Hematopoietic multipotent progenitor cell (in vitro differentiated cells): ENCODE data around the gene NALCN. TPM values are rescaled to one million over a fixed set of nuclear protein-coding genes. Genes with fewer than 3 reads are reported as not detected.

Experiments
- DNase-seq, 3 donors: peaks; one replicate each; pipeline ENCODE4 v3.0.0-alpha.2; 2011 to 2015; ENCODE audit warnings: low read depth in 2 of 3, low spot score in 2 of 3
- total RNA-seq: library from RNA; depleted of rRNA; stranded (reverse); fragments of >200 nt; gene quantifications from one replicate; pipeline ENCODE4 v1.2.3, GENCODE V29; 2012

NALCN gene
- total RNA-seq, 1 donor = not detected

DNA sequence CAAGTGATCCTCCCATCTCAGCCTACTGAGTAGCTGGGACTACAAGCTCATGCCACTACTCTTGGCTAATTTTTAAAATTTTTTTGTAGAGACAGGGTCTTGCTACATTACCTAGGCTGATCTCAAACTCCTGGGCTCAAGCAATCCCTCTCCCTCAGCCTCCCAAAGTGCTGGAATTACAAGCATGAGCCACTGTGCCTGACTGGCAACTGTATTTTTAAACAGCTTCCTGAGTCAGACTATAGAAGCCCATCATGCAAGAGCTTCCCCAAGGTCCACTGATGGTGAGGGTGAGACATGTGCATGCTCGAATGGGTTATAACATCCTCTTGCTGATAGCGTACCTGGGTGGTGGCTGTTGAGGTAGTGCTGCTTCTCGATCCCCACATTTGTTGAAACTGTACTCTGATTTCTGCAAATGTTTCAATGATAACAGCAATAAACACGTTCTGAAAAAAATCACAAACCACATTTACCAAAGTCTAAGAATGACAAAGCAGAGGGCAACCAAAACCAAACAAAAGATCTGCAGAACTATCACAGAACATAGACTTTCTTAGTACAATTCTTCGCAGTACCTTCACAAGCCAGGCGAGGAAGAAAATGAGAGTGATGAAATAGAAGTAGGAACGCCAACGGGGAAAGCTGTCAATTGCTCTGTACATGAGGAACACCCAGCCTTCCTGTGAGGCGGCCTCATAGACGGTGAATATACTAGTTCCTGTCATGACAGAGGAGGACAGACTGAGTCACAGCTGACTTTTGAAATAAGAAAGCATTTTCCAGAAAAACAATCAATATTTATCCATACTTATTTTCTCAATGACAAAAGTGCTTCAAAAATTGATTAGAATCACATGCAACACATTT, 124.4 kb downstream of the NALCN start:
- no peak for DNase-seq

GRCh38 chr13:101291206-101291605, 125.1 kb downstream of the NALCN start:
- DNase-seq = no peak

DNA sequence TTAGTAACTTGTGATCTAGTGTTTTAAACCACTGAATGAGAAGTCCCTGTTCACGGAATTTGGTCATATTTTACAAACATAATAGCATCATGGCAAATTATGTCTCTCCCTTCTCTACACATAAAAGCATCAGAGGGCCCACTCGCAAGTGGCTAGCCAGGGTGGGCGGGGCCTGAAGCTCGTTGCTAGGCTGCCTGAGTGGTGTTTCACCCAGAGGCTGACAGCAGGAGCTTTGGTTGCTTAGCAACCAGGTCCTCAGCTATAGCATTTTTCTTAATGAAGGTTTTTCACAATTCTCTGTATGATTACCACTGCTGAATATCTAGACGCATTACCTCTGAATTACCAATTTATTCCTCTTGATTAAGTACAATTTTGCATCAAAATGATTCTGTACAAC, 126.5 kb downstream of the NALCN start:
- DNase-seq = no peak

DNA sequence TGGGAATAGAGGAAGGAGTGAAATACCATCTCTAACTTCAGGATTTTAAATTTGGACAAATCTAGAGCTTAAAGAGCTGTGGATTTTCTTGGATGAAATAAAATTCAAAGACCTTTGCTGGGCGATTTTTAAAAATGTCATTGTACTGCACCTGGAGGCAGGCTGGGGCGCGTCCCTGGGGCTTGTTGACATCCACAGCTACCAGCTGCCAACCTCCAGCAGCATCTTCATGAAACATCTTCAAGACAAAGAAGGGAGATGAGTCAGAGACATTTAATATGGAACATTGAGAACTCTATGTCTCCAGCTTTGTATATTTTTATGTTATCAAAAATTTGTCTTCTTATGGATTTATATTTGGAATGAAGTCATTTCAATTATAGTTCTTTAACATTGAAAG, 132.5 kb downstream of the NALCN start:
- no peak for DNase-seq

GRCh38 chr13:101272886-101273285, 143.4 kb downstream of the NALCN start:
- DNase-seq = no peak

DNA sequence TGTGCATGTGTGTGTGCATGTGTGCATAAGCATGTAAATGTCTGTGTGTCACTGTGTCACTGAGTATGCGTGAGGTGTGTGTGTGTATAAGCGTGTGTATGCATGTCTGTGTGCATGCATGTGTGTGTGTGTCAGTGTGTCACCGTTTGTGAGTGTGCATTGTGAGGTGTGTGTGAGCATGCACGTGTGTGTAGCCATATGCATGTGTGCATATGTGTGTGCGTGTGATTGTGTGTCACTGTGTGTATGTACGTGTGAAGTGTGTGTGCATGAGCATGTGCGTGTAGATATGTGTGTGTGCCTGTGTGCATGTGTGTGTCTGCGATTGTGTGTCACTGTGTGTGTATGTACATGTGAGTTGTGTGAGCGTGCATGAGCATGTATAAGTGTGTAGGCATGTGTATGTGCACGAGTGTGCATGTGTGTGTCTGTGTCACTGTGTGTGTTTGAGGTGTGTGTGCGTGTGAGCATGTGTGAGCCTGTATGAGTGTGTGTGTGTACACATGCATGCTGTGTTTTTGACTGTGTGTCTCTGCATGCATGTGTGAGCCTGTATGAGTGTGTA, 144.5 kb downstream of the NALCN start:
- no peak for DNase-seq

DNA sequence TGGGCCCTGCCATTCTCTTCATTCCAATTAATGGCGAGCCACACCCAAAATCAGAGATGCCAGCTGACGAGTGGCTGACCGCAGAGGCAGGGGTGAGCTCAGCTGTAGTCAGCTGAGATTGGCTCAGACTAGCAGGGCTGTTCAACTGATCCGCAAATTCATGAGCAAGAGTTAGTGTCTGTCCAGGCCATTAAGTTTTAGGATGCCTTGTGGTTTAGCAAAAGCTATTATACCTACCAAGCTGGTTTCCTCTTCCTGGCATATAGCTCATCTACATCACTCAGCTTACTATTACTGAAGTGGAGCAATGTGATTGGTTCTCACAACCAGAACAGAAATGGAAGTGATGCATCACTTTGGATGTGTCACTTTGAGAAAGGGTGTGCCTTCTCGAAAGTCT, 148.7 kb downstream of the NALCN start:
- no peak for DNase-seq

DNA sequence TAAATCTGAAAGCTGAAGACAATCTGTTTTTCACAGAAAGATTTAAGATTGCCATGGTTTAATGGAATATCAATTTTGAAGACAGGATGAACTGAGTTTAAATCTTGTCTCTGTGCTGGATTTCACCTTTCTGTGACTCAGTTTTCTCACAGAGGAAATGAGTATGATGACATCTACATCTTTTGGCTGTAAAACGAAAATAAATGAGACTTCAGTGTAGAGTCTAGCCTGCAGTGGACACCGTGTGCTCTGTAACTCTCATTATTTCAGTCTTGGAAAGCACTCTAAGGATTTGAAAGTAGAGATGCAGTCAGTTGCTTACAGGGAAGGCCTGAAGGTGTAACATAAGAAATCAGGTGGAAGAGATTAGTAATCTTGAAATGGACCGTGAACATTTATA, 150.4 kb downstream of the NALCN start:
- no peak for DNase-seq

DNA sequence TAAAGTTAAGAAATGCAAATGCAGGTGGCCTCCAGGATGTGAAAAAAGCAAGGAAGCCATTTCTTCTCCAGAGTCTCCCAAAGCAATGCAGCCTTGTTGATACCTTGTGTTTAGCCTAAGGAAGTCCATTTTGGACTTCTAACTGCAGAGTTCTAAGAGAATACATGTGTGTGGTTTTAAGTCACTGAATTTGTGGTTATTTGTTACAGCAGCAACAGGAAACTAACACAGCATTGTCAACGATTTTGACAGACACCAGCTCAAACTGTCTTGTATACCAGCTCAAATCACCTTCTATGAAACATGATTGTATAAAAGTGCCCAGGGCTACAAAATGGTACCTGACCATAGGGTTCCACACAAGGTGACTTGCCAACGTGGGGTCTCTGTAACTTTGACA, 151.4 kb downstream of the NALCN start:
- DNase-seq = no peak

GRCh38 chr13:101262306-101262705, 154.0 kb downstream of the NALCN start:
- no peak for DNase-seq

GRCh38 chr13:101258509-101258908, 157.8 kb downstream of the NALCN start:
- DNase-seq = no peak

- peak in 2 of 3 donors; percentile 5 to 19 for DNase-seq
Measured at GRCh38 chr13:101258071-101258470, 158.2 kb downstream of the NALCN start.

- DNase-seq = no peak
Measured at GRCh38 chr13:101248739-101249514, 167.4 kb downstream of the NALCN start.

DNA sequence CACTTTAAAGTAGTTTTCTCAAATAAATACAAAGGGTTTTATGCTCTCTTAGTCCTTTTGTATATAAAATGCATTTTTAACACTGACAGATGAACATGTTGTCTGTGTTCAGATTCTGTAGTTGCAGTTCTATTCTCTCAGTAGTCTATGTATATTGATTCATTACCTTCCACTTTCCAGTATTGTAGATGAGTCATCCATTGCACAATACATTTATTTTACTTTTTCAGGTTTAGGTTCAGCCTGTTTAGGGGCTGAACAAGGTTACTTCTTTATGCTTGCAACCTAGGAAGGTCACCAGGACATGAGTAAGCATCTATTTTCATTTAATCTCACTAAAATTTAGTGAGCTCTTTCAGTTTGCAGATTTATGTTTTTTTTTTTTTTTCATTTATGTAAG, 173.6 kb downstream of the NALCN start:
- no peak for DNase-seq

GRCh38 chr13:101238555-101238954, 177.8 kb downstream of the NALCN start:
- no peak for DNase-seq

DNA sequence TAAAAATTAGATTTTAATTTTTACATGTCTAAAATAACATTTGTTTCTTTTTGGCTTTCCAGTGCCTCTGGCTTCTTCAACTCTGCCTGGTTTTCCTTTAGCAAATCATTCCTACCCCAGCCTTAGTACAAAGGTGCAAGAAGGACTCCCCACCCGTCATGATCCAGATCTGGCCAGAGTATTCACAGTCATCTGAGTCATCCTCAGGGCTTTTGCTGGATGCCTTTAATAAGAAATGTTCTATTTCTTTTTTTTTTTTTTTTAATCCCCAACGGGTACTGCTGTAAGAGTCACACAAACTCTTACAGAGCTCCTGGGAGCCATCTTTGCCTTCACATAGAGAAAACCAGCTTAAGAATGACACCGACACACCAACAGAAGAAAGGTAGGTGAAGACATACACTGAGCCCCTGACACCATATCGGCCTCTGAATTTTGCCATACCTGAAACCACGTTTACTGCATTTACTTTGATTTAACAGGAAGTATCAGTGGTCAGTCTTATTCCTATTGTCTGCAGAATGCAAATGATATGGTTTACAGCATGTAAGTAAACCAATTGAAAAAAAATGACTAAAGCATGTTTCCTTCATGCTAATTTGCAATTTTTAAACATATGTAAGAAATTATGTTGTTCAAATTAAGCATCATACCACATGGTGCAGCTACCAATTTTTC, 184.4 kb downstream of the NALCN start:
- no peak for DNase-seq

GRCh38 chr13:101230271-101230890, 185.9 kb downstream of the NALCN start:
- no peak for DNase-seq

DNA sequence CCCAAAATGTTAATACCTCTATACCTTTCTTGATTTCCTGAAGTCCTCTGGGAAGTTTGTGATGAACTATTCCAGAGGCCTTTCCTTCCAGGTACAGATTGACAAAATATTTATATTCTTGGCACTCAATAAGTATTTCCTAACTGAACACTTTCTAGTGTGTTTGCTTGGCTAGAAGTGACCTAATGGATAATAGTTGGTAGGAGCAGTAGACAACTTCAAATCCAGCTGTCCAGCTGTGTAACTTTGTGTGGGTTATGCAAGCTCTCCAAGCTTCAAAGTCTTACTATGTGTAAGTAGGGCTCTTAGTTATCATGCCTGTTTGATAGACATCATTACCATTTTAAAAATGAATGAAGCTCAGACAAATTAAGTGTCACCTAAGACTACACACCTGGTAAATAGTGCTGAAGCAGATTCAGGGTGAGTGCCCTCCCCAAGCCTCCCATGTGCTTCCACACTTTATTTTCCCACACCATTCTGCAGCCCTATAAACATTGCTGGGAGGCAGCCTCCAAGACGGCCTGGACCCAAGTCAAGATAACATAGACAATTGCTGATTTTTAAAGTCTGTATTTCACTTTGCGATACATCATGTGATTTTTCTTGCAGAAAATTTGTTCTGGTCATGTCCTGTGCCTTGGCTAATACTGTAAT, 196.6 kb downstream of the NALCN start:
- no peak for DNase-seq

DNA sequence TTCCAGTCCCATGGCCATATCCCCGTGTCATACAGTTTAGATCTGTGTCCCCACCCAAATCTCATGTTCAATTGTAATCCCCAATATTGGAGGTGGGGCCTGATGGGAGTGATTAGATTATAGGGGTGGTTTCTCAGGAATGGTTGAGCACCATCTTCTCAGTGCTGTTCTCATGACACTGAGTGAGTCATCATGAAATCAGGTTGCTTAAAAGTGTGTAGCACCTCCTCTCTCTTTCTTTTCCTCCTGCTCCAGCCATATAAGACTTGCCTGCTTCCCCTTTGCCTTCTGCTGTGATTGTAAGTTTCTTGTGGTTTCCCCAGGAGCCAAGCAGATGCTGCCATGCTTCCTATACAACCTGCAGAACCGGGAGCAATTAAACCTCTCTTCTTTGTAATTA, 197.8 kb downstream of the NALCN start:
- DNase-seq = no peak

- no peak for DNase-seq
Measured at GRCh38 chr13:101217086-101217485, 199.2 kb downstream of the NALCN start.
